ENCODE measurements around the gene KRTAP9-1.
"Not testable (repeated sequence)": the region's sequence is repeated elsewhere in the genome, so short reads cannot be mapped to it uniquely, and the experiment has no call there.

Gene KRTAP9-1

GRCh38 chr17:41184480-41184961 lies 5.2 kb upstream of the KRTAP9-1 start, which contains the start of gene KRTAP4-1:
KRTAP4-1 (minus strand) TSS chr17:41184911; CDS start chr17:41184854, 57 bp downstream.
- no peak for DNase-seq

GRCh38 chr17:41185001-41185400 lies 4.7 kb upstream of the KRTAP9-1 start:
- DNase-seq = no peak

- no peak for DNase-seq
Observed at GRCh38 chr17:41186872-41187271, 2.8 kb upstream of the KRTAP9-1 start.

DNA sequence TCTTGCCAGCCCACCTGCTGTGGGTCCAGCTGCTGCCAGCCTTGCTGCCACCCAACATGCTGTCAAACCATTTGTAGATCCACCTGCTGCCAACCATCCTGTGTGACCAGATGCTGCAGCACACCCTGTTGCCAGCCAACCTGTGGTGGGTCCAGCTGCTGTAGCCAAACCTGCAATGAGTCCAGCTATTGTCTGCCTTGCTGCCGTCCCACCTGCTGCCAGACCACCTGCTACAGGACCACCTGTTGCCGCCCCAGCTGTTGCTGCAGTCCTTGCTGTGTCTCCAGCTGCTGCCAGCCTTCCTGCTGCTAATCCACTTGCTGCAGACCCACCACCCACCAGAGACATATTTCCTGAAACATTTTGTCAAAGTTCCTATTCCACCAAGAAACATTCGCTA lies 641 bp downstream of the KRTAP9-1 start:
- no peak for DNase-seq

GRCh38 chr17:41196068-41196467 lies 6.4 kb downstream of the KRTAP9-1 start:
- DNase-seq = no peak

- no peak for DNase-seq
Observed at GRCh38 chr17:41199421-41200078, 9.9 kb downstream of the KRTAP9-1 start.

GRCh38 chr17:41211845-41212466 lies 22.3 kb downstream of the KRTAP9-1 start:
- DNase-seq = no peak

- DNase-seq = no peak
Observed at GRCh38 chr17:41212524-41213169, 23.0 kb downstream of the KRTAP9-1 start.

DNA sequence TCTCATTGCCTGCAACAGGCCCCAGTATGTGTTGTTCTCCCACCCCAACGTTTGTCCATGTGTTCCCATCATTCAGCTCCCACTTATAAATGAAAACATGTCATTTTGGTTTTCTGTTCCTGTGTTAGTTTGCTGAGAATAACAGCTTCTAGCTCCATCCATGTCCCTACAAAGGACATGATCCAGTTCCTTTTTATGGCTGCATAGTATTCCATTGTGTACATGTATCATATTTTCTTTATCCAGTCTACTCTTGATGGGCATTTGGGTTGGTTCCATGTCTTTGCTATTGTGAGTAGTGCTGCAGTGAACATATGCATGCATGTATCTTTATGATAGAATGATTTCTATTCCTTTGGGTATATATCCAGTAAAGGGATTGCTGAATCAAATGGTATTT lies 26.0 kb downstream of the KRTAP9-1 start:
- DNase-seq = no peak

DNA sequence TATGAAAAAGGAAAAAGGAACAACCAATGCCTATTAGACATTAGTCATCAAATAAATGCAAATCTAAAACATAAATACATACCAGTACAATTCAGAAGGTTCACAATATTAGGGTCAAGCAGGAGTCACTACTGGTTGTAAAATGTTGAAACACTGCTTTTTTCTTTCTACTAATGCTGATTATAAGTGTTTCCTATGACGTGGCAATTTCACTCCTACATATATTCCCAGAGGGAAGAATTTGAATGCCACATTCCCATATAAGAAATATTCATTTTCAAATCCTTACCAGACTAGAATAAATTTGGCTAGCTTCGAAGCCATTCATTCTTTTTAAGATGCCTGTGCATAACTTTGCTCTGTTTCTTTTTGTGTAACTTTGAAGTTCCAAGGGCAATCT lies 34.1 kb downstream of the KRTAP9-1 start:
- DNase-seq = no peak

DNA sequence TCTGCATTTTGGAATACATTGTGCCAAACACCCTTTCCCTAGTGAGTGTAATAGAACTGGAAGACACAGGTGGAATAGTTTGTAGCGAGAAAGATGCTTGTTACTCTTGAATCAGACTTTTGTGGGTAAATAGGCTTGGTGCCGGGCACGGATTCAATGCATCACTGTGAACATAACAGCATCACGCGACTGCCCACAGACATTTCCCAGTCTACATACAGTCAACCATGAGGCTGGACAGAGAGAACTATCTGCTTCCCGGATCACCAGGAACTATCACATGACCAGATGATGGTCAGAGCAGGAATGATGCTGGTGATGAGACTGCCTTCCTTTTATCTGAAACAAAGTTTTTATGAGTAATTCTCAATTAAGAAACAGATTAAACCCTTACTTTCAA lies 36.4 kb downstream of the KRTAP9-1 start:
- no peak for DNase-seq

GRCh38 chr17:41226598-41227095 lies 37.0 kb downstream of the KRTAP9-1 start, which contains the start of gene KRTAP9-2:
KRTAP9-2 (plus strand) TSS chr17:41226648; CDS start chr17:41226655, 7 bp downstream.
- DNase-seq = not testable (repeated sequence)

GRCh38 chr17:41230094-41230493 lies 40.4 kb downstream of the KRTAP9-1 start:
- no peak for DNase-seq

DNA sequence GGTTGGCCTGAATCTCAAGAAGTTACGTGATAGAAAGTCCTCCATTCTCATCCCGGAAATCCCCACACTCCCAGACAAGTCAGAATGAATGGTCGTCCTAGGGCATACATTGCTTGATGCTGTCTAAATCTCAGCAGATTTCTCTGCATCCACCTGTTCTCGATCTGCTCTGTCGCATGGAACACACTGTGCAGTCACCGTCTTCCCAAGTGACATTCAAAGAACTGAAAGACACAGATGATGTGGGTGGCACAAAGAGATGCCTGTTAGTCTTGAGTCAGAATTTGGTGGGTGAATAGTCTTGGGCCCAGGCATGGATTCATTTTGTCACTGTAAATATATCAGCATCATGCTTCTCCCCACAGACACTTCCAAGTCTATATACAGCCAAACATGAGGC lies 42.0 kb downstream of the KRTAP9-1 start:
- DNase-seq = no peak

DNA sequence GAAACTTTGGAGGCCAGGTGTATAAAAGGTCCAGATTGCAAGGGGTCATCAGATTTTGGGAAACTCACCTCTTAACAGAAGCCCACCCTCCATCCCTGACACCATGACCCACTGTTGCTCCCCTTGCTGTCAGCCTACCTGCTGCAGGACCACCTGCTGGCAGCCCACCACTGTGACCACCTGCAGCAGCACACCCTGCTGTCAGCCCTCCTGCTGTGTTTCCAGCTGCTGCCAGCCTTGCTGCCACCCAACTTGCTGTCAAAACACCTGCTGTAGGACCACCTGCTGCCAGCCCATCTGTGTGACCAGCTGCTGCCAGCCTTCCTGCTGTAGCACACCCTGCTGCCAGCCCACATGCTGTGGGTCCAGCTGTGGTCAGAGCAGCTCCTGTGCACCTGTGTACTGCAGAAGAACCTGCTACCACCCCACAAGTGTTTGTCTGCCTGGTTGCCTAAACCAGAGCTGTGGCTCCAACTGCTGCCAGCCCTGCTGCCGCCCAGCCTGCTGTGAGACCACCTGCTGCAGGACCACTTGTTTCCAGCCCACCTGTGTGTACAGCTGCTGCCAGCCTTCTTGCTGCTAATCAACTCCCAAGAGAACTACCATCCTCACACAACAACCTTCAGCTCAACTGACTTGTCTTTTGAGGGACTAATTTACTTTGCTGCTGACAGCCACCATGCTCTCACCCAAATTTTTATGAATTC lies 42.9 kb downstream of the KRTAP9-1 start, which contains the start of gene KRTAP9-3:
KRTAP9-3 (plus strand) TSS at position 51 of the 707 bp plus-strand sequence; CDS start at position 104, 53 bp downstream.
- not testable (repeated sequence) for DNase-seq

DNA sequence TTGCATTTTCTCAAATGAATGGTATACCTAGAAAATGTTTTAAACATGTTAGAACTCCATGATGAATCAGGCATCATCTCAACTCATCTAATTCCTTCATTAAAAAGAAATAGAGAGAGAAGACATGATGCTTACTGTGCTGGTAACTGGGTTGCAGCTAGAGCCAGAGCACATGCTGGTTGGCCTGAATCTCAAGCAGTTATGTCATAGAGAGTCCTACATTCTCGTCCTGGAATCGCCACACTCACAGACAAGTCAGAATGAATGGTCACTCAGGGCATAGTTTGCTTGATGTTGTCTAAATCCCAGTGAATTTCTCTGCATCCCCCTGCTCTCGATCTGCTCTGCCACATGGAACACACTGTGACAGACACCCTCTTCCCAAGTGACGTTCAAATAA lies 47.4 kb downstream of the KRTAP9-1 start:
- DNase-seq = not testable (repeated sequence)

- DNase-seq = not testable (repeated sequence)
Observed at GRCh38 chr17:41237949-41238437, 48.3 kb downstream of the KRTAP9-1 start, which contains the start of gene KRTAP9-8. KRTAP9-8 (plus strand) TSS chr17:41237999; CDS start chr17:41238052, 53 bp downstream.
